Measurements from ENCODE around the gene LYRM1. TPM values are rescaled to one million over a fixed set of nuclear protein-coding genes. Genes with fewer than 3 reads are reported as not detected.

Gene LYRM1
- polyA plus RNA-seq, 1 of the 3 experiments (the other 2 are of a cell fraction) = 18.1 TPM

- peak; percentile 18; the same call in 1 of the 2 replicates for TF ChIP-seq NFIC (IDR thresholded peaks at IDR 0.05; ENCODE audit: borderline replicate concordance)
- TF ChIP-seq JUND (IDR thresholded peaks at IDR 0.05) = peak; percentile 56
- no peak for TF ChIP-seq GABPA (IDR thresholded peaks at IDR 0.05; ENCODE audit: low read depth)
- TF ChIP-seq RCOR1 (IDR thresholded peaks at IDR 0.05; ENCODE audit: low read length) = no peak
- no peak for TF ChIP-seq SMC3 (IDR thresholded peaks at IDR 0.05; ENCODE audit: low read depth, low read length)
- peak; percentile 57 for TF ChIP-seq TCF12 (IDR thresholded peaks at IDR 0.05)
- TF ChIP-seq RXRA (IDR thresholded peaks at IDR 0.05; ENCODE audit: borderline replicate concordance, low read depth) = no peak; the same call in 1 of the 2 replicates
- no peak for TF ChIP-seq TEAD4 (IDR thresholded peaks at IDR 0.05; ENCODE audit: borderline replicate concordance, insufficient read depth)
- TF ChIP-seq SIN3A (IDR thresholded peaks at IDR 0.05; ENCODE audit: borderline replicate concordance, low read depth, low read length) = no peak
- no peak for TF ChIP-seq POLR2AphosphoS5 (IDR thresholded peaks at IDR 0.05; ENCODE audit: low read depth, low read length)
- TF ChIP-seq USF1 (IDR thresholded peaks at IDR 0.05; ENCODE audit: borderline replicate concordance, low read depth) = no peak
- TF ChIP-seq FOXJ3 (CRISPR knock-in tag; IDR thresholded peaks at IDR 0.05) = no peak
- TF ChIP-seq REST (IDR thresholded peaks at IDR 0.05; ENCODE audit: low read depth, low read length) = no peak
- TF ChIP-seq NRF1 (IDR thresholded peaks at IDR 0.05; ENCODE audit: low read depth, low read length) = no peak
- TF ChIP-seq MAX (IDR thresholded peaks at IDR 0.05; ENCODE audit: low read depth) = peak; percentile 31; the same call in 1 of the 2 replicates
- TF ChIP-seq EP300 (IDR thresholded peaks at IDR 0.05; ENCODE audit: borderline replicate concordance in 1 of 2, low read depth in 1 of 2, low read length in 1 of 2) = no peak; a peak in 1 of 4 replicates
- no peak for TF ChIP-seq CTCF (IDR thresholded peaks at IDR 0.05)
- no peak for TF ChIP-seq FOXM1 (IDR thresholded peaks at IDR 0.05; ENCODE audit: low read depth)
- TF ChIP-seq IRF3 (IDR thresholded peaks at IDR 0.05; ENCODE audit: low read depth, low read length) = no peak
- TF ChIP-seq MEF2A (IDR thresholded peaks at IDR 0.05; ENCODE audit: borderline replicate concordance, low read depth) = no peak
Measured at GRCh38 chr16:20906341-20907255, 6.0 kb downstream of the LYRM1 start (continued).
